ENCODE data around the gene FMOD. TPM values are rescaled to one million over a fixed set of nuclear protein-coding genes. Genes with fewer than 3 reads are reported as not detected.
"Not testable (repeated sequence)": the region's sequence is repeated elsewhere in the genome, so short reads cannot be mapped to it uniquely, and the experiment has no call there.

The FMOD gene
- total RNA-seq, 1 donor from 2014 or later = 0.17 TPM

- no peak for TF ChIP-seq CTCF (conservative IDR thresholded peaks at IDR 0.05; ENCODE audit: low read depth, low read length)
- H3K4me3 ChIP-seq (ENCODE audit: low read depth, low read length) = no peak overlapping the region
- no peak for DNase-seq (ENCODE audit: low read depth)
These were observed 48.5 kb downstream of the FMOD start for GRCh38 chr1:203302456-203302855.

GRCh38 chr1:203301331-203301668 lies 49.6 kb downstream of the FMOD start:
- no peak overlapping the region for H3K4me3 ChIP-seq (ENCODE audit: low read depth, low read length)
- no peak for DNase-seq (ENCODE audit: low read depth)
- TF ChIP-seq CTCF (conservative IDR thresholded peaks at IDR 0.05; ENCODE audit: low read depth, low read length) = no peak

DNA sequence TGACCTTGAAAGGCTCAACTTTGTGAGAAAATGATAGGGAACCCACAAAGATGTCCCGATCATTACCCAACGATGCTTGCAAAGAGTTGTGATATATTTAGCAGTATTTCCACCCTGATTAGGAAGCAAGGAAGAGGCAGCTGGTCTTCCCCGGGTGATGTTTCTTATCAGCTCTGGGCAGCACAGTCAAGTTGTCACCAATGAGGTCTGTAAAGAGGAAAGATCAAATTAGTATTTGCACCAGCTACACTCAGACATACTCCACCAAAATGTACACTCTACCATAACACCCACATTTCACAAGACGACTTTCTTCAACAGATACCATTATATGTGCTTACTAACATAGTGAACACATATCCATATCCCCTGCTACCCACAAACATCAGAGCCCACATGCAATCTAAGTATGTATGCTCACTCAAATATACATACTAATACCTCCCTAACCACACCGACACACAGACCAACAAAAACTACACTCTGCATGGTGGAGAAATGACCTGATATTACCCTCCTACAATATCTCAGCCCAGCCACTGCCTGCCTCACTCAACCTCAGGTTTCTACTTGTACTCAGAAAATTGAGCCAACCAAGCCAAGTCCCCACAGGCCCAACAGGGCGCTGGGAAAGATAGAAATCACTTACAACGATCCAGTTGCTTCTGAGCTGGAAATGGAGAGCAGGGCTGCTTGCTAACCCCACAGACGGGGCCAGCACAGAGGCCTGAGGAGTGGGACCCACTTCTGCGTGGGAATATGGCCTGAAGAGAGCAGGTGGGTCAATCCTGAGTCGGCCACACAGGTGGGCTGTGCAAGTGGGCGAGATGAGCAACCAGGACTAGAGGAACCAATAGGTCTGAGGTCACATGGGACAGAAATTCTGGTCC lies 50.2 kb downstream of the FMOD start:
- no peak for DNase-seq (ENCODE audit: low read depth)
- TF ChIP-seq CTCF (conservative IDR thresholded peaks at IDR 0.05; ENCODE audit: low read depth, low read length) = no peak
- H3K4me3 ChIP-seq (ENCODE audit: low read depth, low read length) = no peak overlapping the region

GRCh38 chr1:203299719-203300429 lies 51.0 kb downstream of the FMOD start:
- not testable (repeated sequence) for DNase-seq (ENCODE audit: low read depth); H3K4me3 ChIP-seq (ENCODE audit: low read depth, low read length)

DNA sequence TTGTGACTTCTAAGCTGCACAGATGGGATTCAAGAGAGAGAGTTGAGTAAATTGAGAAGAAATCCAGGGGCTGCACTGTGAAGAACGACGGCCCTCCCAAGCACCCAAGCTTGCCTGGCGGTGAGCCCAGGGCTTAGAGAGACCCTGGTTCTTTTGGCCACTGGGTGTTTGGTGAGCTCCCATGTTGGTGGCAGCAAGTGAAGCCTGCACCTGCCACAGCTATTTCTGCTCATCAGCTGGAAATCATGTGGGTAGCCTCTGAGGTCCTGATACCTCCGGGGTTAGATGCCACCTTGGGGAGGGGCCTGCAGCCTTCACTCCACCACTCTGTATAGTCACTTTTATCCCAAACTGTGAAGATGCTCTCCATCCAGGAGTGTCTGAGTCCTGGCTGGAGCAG lies 51.8 kb downstream of the FMOD start:
- TF ChIP-seq CTCF (conservative IDR thresholded peaks at IDR 0.05; ENCODE audit: low read depth, low read length) = no peak
- H3K4me3 ChIP-seq (ENCODE audit: low read depth, low read length) = no peak overlapping the region
- DNase-seq (ENCODE audit: low read depth) = no peak

DNA sequence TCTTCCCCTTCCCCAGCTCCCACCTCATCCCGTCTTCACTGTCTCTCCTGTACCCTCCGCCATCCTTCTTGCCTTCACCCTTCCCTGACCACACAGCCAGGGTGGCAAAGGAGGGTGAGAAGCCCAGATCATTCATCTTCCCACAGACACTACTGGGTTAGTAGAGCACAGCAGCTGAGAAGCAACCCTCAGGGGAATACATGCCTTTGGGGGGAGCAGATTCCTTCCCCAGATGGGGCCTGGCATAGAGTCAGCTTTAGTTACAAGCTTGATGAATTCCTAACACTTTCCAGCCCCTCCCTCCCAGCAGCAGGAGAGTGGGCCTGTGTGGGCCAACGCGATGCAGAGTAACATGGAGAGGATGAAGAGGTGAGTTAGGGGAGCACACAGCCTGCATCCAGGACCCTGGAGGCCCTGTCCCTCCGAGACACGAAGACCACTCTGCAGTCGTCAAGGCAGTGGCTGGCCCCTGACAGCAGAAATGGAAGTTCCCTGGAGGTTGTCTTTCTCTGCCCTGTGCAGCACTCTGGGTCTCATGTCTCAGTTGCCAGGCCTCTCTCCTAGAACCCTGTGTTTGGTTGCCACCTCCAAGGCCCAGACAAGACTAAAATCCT lies 54.4 kb downstream of the FMOD start:
- TF ChIP-seq CTCF (conservative IDR thresholded peaks at IDR 0.05; ENCODE audit: low read depth, low read length) = no peak
- DNase-seq (ENCODE audit: low read depth) = no peak
- H3K4me3 ChIP-seq (ENCODE audit: low read depth, low read length) = no peak overlapping the region

- no peak for DNase-seq (ENCODE audit: low read depth)
- no peak overlapping the region for H3K4me3 ChIP-seq (ENCODE audit: low read depth, low read length)
- no peak for TF ChIP-seq CTCF (conservative IDR thresholded peaks at IDR 0.05; ENCODE audit: low read depth, low read length)
These were observed 55.1 kb downstream of the FMOD start for GRCh38 chr1:203295796-203296195.
